Thoracic aorta (tissue), 2 donors: ENCODE results near the gene GANAB. TPM values are rescaled to one million over a fixed set of nuclear protein-coding genes. Genes with fewer than 3 reads are reported as not detected.
"Not testable (repeated sequence)": the region's sequence is repeated elsewhere in the genome, so short reads cannot be mapped to it uniquely, and the experiment has no call there.

Experiments used
- ATAC-seq: fragments of 150-250 bp; one replicate; pipeline ENCODE4 v1.8.0; 2017; ENCODE audit warnings: low read depth; ENCODE audit not compliant: insufficient number of reproducible peaks, low FRiP score
- DNase-seq: peaks from one replicate; pipeline ENCODE4 v3.0.0-alpha.2; 2020; ENCODE audit warnings: low spot score
- H3K27ac ChIP-seq, 2 donors: fragments of 200-600 bp; sonication (generic); 1 replicate in 1 of 2; 2 replicates in 1 of 2; pipeline ENCODE4 v1.5.1; 2016; ENCODE audit warnings: mild to moderate bottlenecking in 2 of 2, moderate library complexity in 2 of 2
- H3K27me3 ChIP-seq: fragments of 200-600 bp; sonication (generic); replicated peaks from 2 replicates; pipeline ENCODE4 v1.6.0; 2016; ENCODE audit warnings: mild to moderate bottlenecking; ENCODE audit not compliant: insufficient read depth
- H3K36me3 ChIP-seq: fragments of 200-600 bp; sonication (generic); one replicate; pipeline ENCODE4 v1.5.1; 2016
- H3K4me1 ChIP-seq, 2 donors: fragments of 200-600 bp; sonication (generic); 1 replicate in 1 of 2; 2 replicates in 1 of 2; pipeline versions ENCODE4 v1.5.1 to v1.6.0; 2016; ENCODE audit warnings: low read depth in 2 of 2, mild to moderate bottlenecking in 1 of 2; ENCODE audit not compliant: control insufficient read depth in 1 of 2
- H3K4me3 ChIP-seq: fragments of 200-600 bp; sonication (generic); 2 replicates; pipeline ENCODE4 v1.5.1; 2016; ENCODE audit warnings: mild to moderate bottlenecking
- H3K9me3 ChIP-seq: fragments of 200-600 bp; sonication (generic); 2 replicates; pipeline ENCODE4 v1.5.1; 2016
- total RNA-seq, 2 donors: library from RNA; depleted of rRNA; stranded (reverse); fragments of >200 nt; gene quantifications; one replicate each; pipeline versions ENCODE4 v1.1.0 to v1.2.3, GENCODE V29; 2016
- TF ChIP-seq, protein P1 (sequence below): fragments of 200-600 bp; sonication (generic); IDR thresholded peaks from one replicate; pipeline ENCODE4 v1.5.1; 2019; ENCODE audit warnings: antibody characterized with exemption

Gene GANAB
- total RNA-seq, 2 donors from 2014 or later = 120 to 159 TPM

DNA sequence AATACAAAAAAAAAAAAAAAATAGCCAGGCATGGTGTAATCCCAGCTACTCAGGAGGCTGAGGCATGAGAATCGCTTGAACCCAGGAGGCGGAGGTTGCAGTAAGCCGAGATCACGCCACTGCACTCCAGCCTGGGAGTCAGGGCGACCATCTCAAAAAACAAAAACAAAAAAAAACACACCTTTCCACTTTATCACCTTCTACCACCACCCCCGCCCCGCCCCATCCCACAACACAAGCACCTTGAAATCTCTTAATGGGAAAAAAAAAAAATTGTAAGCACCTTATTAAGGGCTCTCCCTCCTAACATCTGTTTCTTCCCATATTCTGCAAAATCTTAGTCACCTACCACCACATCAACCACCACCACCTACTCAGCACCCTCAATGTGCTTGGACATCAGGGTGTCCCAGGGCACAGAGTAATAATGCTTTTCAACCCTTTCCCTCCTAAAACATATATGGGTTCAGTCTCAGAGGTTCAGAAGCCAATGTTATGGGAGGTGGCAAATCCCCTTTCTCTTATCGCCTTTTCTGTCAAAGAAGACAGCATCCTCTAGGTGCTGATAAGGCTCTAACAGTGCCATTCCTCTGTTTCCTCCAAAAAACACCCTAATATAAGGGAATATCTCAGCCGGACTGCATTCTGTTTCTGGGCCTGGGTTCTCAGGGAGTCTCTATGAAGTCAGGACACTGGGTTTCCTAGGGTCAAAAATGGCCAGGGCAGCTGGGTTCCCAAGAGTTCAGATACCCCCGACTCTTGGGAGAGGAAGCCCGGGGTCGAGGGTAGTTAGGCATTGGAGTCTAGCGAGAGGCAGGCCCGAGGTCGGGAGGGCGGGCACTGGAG is 6.0 kb upstream of the GANAB start:
- Histone ChIP-seq H3K4me1 (peaks cover 10 to 14% of the 10 kb centered on the region in 2 donors), H3K27ac (peak overlapping the region; percentile 85 to 94), H3K4me3 (peak overlapping the region; percentile 85), H3K9me3 (no peaks in the 10 kb centered on the region), H3K36me3 (peaks cover 14% of the 10 kb centered on the region), H3K27me3 (no peaks in the 10 kb centered on the region)
- no peak for DNase-seq
- no peak for ATAC-seq
- TF ChIP-seq, protein P1, sequence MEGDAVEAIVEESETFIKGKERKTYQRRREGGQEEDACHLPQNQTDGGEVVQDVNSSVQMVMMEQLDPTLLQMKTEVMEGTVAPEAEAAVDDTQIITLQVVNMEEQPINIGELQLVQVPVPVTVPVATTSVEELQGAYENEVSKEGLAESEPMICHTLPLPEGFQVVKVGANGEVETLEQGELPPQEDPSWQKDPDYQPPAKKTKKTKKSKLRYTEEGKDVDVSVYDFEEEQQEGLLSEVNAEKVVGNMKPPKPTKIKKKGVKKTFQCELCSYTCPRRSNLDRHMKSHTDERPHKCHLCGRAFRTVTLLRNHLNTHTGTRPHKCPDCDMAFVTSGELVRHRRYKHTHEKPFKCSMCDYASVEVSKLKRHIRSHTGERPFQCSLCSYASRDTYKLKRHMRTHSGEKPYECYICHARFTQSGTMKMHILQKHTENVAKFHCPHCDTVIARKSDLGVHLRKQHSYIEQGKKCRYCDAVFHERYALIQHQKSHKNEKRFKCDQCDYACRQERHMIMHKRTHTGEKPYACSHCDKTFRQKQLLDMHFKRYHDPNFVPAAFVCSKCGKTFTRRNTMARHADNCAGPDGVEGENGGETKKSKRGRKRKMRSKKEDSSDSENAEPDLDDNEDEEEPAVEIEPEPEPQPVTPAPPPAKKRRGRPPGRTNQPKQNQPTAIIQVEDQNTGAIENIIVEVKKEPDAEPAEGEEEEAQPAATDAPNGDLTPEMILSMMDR = no peak

DNA sequence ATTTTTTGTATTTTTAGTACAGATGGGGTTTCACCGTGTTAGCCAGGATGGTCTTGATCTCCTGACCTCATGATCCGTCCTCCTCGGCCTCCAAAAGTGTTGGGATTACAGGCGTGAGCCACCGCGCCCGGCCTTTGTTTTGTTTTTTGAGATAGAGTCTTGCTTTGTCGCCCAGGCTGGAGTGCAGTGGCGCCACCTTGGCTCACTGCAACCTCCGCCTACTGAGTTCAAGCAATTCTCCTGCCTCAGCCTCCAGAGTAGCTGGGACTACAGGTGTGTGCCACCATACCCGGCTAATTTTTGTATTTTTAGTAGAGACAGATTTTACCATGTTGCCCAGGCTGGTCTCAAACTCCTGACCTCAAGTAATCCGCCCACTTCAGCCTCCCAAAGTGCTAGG is 3.9 kb upstream of the GANAB start:
- ATAC-seq, H3K27me3 ChIP-seq, H3K9me3 ChIP-seq, DNase-seq, H3K4me3 ChIP-seq, H3K27ac ChIP-seq: not testable (repeated sequence)
- Histone ChIP-seq H3K36me3 (peaks cover 14% of the 10 kb centered on the region), H3K4me1 (peaks cover 12 to 26% of the 10 kb centered on the region in 2 donors)

DNA sequence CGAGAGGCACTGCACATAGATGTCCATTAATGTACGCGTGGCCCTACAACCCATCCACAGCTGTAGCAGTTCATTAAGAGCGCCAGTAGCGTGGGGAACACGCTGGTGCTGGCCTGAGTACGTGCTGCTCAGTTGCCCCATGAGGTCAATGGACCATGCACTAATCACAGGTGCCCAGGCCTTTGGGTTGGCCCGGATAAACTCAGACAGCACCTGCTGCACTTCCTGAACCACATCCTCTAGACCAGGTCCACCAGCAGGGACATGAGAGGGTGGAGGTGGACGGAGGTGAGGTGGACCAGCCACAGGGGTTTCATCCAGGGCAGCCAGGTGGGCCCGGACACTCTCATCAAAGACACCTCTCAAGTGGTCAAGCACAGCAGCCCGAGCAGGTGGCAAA is 3.1 kb upstream of the GANAB start:
- Histone ChIP-seq H3K4me1 (peaks cover 12 to 34% of the 10 kb centered on the region in 2 donors), H3K9me3 (no peaks in the 10 kb centered on the region), H3K4me3 (no peak overlapping the region), H3K27ac (no peak overlapping the region), H3K27me3 (no peaks in the 10 kb centered on the region), H3K36me3 (peaks cover 14% of the 10 kb centered on the region)
- TF ChIP-seq, protein P1 = no peak
- DNase-seq = no peak
- no peak for ATAC-seq

DNA sequence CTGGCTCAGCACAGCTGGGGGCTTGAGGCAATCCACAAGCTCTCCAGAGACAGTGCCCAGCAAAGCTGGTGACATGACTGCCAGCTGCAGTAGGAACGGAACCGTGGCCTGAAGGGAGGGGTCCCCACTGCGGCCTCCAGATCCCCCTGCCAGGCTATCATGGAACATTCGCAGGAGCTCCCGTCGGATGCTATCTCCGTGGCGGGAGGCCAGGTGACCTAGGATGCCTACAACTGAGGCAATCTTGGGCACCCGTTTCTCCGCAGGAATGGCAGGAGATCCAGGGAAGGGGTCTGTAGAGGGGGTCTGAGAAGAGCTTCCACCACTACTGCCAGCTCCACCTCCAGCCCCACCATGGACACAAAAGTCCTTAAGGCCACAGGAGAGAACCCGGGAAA is 2.6 kb upstream of the GANAB start:
- Histone ChIP-seq H3K4me3 (no peak overlapping the region), H3K27ac (no peak overlapping the region), H3K4me1 (peaks cover 12 to 37% of the 10 kb centered on the region in 2 donors), H3K27me3 (no peaks in the 10 kb centered on the region), H3K36me3 (peaks cover 14% of the 10 kb centered on the region), H3K9me3 (no peaks in the 10 kb centered on the region)
- no peak for ATAC-seq
- TF ChIP-seq, protein P1 = no peak
- no peak for DNase-seq

DNA sequence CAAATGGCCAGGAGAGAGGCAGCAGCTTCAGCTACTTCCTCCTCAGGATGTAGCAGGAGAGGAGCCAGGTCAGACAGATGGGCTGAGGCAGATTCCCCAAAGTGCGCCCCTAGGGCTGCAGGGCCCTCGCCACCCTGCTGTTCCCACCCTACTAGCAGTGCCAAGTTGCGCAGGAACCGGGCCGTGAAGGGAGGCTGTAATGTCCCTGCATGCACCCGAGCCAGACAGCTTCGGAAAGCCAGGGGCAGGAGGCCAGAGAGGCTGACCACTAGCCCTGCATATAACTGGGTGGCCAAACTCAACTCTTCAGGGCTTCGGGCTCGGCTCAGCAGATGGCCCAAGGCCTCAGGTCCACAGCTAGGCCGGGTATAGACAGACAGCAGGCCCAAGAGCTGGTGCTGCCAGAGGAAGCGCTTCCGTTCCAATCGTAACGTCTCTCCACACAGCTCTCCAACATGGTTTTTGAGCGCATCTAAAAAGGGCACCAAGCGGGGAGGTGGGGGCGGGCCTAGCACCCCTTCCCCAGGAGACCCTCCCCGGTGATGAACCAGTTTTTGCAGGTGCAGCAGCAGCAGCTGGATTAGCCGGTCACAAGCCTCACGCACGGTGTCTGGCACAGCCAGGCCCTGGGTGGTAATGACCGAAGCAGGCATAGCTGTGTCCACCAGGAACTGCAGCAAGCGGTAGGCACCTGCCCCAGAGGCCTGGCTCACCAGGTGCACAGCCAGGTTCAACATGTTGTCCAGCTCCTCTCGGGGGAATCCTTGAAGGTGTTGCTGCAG is 2.0 kb upstream of the GANAB start:
- DNase-seq (no peak), ATAC-seq (no peak)
- Histone ChIP-seq H3K4me1 (peaks cover 12 to 37% of the 10 kb centered on the region in 2 donors), H3K36me3 (peaks cover 14% of the 10 kb centered on the region), H3K9me3 (no peaks in the 10 kb centered on the region), H3K4me3 (no peak overlapping the region), H3K27ac (no peak overlapping the region), H3K27me3 (no peaks in the 10 kb centered on the region)
- TF ChIP-seq, protein P1 = no peak
